SK-N-MC (cell line): Measurements from ENCODE around the gene PDZD2.

Experiments
- EZH2 ChIP-seq: fragments of 200-600 bp; sonication (generic); IDR thresholded peaks from one replicate; pipeline ENCODE4 v1.6.1; 2017; ENCODE audit warnings: antibody characterized with exemption
- FOXP2 ChIP-seq: optimal IDR thresholded peaks from 2 replicates; pipeline ENCODE3; 2011; ENCODE audit warnings: mild to moderate bottlenecking, moderate library complexity; ENCODE audit not compliant: insufficient read depth; ENCODE audit errors: extremely low read length, control extremely low read depth
- POLR2AphosphoS5 ChIP-seq: IDR thresholded peaks from 2 replicates; pipeline ENCODE4 v1.6.1; 2012; ENCODE audit warnings: mild to moderate bottlenecking, low read depth, low read length, borderline replicate concordance

DNA sequence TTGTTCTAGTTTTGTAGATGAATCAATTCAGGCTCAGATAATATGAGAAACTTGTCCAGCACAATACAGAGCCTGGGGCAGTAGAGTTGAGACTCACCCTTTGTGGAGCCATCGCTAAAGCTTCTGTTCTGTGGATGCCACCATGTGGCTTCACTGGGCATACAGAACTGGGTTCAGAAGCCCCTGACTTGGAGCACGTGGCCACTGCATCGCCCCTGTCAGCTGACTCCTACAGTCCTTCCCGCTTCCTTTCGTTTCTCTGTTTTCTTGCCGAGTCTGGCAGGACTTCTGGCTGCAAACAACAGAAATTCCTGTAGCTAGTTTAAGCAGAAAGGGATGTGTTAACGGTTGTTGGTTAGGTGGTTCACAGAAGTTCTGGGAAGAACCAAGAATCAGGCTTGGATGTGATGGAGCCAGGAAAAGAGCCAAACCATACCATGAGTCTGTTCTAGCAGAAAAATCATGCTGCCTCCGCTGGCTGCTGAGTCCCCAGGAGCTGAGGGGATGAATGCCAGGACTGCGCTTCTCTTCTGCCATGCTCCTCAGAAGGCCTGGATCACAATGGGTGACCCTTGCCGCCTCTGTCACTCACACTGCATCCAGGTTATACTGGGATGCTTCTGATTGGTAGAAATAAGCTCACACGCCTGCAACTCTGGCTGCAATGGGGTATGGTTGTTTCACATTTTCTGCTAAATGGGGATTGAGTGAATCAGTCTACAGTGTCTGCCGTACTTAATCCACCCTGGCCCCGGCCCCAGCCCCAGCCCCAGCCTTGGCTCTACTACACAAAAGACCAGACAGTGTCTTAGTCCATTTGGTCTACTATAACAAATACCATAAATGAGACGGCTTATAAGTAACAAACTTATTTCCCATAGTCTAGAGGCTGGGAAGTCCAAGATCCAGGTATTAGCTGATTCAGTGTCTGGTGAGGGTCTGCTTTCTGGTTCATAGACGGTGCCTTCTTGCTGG is 272.6 kb downstream of the PDZD2 start:
- no peak for TF ChIP-seq EZH2
- TF ChIP-seq POLR2AphosphoS5, result no peak
- TF ChIP-seq FOXP2, result no peak
